PC-9 (cell line): ENCODE data around the gene CELF2.

Experiments used
- CTCF ChIP-seq: fragments of 200-600 bp; sonication (generic); conservative IDR thresholded peaks from 2 replicates; pipeline ENCODE4 v1.6.1; 2017; ENCODE audit warnings: mixed run types, antibody characterized with exemption, mild to moderate bottlenecking, moderate library complexity
- EZH2 ChIP-seq: fragments of 200-600 bp; sonication (generic); IDR thresholded peaks from 2 replicates; pipeline ENCODE4 v1.8.0; 2017; ENCODE audit warnings: antibody characterized with exemption, low read depth

- TF ChIP-seq CTCF (no peak), EZH2 (no peak)
Observed at GRCh38 chr10:11057018-11057417, 39.3 kb downstream of the CELF2 start.
